ENCODE measurements around the gene PKMYT1. TPM values are rescaled to one million over a fixed set of nuclear protein-coding genes. Genes with fewer than 3 reads are reported as not detected.
A peak's percentile ranks its signal among the peaks of the same experiment; 100 is the strongest.

Gene PKMYT1
- total and polyA plus RNA-seq, 9 of the 15 experiments (the other 6 are each of a cell fraction or from before 2014, with no cell fraction given): 8.7 to 201 (median 37.8) TPM

DNA sequence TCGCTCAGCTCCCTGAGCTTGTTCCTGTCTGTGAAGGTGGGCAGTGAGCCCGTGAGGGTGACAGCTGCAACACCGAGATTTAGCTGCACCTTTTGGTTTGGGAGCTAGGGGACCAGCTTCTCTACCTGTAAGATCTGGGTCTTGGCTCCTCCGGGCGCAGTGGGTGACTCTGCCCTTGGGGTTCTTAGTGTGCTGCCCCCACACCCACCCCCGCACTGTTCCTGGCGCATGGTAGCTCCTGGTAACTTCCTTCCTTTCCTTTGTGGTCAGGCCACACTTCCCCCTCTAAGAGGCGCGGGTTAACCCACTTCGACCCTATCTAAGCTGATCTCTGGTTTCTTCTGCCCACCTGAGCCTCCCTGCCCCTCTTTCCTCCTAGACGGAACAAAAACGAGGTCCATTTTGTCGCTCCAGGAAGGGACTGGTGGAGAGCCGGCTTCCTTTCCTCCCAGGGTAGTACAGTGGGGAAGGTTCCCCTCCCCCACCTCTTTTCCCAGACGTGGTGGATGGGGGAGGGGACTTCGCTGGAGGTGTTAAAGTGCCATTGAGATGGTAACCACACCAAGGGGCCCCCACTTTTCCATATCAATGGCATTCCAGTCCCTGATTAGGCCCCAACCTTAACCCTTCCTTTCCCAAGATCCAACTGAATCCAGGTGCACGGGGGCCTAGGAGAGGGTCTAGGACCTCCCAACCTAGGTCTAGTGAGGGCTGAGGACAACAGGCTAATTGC lies 27.9 kb upstream of the PKMYT1 start (continued):
- TF ChIP-seq NFE2L1 (tag; IDR thresholded peaks at IDR 0.05; ENCODE audit: borderline replicate concordance, low read depth) (no peak), PRPF4 (IDR thresholded peaks at IDR 0.05; ENCODE audit: insufficient read depth, low read depth, low read length, poor library complexity, severe bottlenecking) (no peak), ZNF583 (CRISPR knock-in tag; IDR thresholded peaks at IDR 0.05) (0 out of 2 replicates have a peak, but pooled peaks have one; percentile 35), FOSL1 (tag; conservative IDR thresholded peaks at IDR 0.05) (0 out of 2 replicates have a peak, but pooled peaks have one; percentile 39), RFX1 (IDR thresholded peaks at IDR 0.05) (no peak; the same call in 1 of the 2 replicates), PCBP1 (IDR thresholded peaks at IDR 0.05; ENCODE audit: low read depth, low read length, poor library complexity, severe bottlenecking) (no peak), ZNF23 (CRISPR knock-in tag; IDR thresholded peaks at IDR 0.05) (no peak), SMAD4 (CRISPR knock-in tag; conservative IDR thresholded peaks at IDR 0.05) (peak; percentile 71; the same call in 1 of the 2 replicates), RCOR1 (IDR thresholded peaks at IDR 0.05; ENCODE audit: borderline replicate concordance in 1 of 2, low read depth in 2 of 2, low read length in 2 of 2) (0 out of 4 replicates have a peak, but pooled peaks of 1 of the 2 experiments have one; percentile 6)
- TF ChIP-seq, protein P1, sequence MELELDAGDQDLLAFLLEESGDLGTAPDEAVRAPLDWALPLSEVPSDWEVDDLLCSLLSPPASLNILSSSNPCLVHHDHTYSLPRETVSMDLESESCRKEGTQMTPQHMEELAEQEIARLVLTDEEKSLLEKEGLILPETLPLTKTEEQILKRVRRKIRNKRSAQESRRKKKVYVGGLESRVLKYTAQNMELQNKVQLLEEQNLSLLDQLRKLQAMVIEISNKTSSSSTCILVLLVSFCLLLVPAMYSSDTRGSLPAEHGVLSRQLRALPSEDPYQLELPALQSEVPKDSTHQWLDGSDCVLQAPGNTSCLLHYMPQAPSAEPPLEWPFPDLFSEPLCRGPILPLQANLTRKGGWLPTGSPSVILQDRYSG (tag; conservative IDR thresholded peaks at IDR 0.05; ENCODE audit: low read depth): no peak
- TF ChIP-seq, protein P2, sequence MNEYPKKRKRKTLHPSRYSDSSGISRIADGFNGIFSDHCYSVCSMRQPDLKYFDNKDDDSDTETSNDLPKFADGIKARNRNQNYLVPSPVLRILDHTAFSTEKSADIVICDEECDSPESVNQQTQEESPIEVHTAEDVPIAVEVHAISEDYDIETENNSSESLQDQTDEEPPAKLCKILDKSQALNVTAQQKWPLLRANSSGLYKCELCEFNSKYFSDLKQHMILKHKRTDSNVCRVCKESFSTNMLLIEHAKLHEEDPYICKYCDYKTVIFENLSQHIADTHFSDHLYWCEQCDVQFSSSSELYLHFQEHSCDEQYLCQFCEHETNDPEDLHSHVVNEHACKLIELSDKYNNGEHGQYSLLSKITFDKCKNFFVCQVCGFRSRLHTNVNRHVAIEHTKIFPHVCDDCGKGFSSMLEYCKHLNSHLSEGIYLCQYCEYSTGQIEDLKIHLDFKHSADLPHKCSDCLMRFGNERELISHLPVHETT (CRISPR knock-in tag; conservative IDR thresholded peaks at IDR 0.05 in 1 of 2, IDR thresholded peaks at IDR 0.05 in 1 of 2): 0 out of 4 replicates have a peak, but pooled peaks of 1 of the 2 experiments have one; percentile 22
- TF ChIP-seq, protein P3, sequence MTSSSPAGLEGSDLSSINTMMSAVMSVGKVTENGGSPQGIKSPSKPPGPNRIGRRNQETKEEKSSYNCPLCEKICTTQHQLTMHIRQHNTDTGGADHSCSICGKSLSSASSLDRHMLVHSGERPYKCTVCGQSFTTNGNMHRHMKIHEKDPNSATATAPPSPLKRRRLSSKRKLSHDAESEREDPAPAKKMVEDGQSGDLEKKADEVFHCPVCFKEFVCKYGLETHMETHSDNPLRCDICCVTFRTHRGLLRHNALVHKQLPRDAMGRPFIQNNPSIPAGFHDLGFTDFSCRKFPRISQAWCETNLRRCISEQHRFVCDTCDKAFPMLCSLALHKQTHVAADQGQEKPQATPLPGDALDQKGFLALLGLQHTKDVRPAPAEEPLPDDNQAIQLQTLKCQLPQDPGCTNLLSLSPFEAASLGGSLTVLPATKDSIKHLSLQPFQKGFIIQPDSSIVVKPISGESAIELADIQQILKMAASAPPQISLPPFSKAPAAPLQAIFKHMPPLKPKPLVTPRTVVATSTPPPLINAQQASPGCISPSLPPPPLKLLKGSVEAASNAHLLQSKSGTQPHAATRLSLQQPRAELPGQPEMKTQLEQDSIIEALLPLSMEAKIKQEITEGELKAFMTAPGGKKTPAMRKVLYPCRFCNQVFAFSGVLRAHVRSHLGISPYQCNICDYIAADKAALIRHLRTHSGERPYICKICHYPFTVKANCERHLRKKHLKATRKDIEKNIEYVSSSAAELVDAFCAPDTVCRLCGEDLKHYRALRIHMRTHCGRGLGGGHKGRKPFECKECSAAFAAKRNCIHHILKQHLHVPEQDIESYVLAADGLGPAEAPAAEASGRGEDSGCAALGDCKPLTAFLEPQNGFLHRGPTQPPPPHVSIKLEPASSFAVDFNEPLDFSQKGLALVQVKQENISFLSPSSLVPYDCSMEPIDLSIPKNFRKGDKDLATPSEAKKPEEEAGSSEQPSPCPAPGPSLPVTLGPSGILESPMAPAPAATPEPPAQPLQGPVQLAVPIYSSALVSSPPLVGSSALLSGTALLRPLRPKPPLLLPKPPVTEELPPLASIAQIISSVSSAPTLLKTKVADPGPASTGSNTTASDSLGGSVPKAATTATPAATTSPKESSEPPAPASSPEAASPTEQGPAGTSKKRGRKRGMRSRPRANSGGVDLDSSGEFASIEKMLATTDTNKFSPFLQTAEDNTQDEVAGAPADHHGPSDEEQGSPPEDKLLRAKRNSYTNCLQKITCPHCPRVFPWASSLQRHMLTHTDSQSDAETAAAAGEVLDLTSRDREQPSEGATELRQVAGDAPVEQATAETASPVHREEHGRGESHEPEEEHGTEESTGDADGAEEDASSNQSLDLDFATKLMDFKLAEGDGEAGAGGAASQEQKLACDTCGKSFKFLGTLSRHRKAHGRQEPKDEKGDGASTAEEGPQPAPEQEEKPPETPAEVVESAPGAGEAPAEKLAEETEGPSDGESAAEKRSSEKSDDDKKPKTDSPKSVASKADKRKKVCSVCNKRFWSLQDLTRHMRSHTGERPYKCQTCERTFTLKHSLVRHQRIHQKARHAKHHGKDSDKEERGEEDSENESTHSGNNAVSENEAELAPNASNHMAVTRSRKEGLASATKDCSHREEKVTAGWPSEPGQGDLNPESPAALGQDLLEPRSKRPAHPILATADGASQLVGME (CRISPR knock-in tag; IDR thresholded peaks at IDR 0.05): no peak
- TF ChIP-seq, protein P4, sequence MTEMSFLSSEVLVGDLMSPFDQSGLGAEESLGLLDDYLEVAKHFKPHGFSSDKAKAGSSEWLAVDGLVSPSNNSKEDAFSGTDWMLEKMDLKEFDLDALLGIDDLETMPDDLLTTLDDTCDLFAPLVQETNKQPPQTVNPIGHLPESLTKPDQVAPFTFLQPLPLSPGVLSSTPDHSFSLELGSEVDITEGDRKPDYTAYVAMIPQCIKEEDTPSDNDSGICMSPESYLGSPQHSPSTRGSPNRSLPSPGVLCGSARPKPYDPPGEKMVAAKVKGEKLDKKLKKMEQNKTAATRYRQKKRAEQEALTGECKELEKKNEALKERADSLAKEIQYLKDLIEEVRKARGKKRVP (CRISPR knock-in tag; IDR thresholded peaks at IDR 0.05): no peak
- TF ChIP-seq, protein P5, sequence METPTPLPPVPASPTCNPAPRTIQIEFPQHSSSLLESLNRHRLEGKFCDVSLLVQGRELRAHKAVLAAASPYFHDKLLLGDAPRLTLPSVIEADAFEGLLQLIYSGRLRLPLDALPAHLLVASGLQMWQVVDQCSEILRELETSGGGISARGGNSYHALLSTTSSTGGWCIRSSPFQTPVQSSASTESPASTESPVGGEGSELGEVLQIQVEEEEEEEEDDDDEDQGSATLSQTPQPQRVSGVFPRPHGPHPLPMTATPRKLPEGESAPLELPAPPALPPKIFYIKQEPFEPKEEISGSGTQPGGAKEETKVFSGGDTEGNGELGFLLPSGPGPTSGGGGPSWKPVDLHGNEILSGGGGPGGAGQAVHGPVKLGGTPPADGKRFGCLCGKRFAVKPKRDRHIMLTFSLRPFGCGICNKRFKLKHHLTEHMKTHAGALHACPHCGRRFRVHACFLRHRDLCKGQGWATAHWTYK (CRISPR knock-in tag; IDR thresholded peaks at IDR 0.05): peak; percentile 22; the same call in 1 of the 2 replicates
